Effector CD4-positive, alpha-beta T cell (primary cell): ENCODE measurements around the gene HBEGF.

Experiments
- DNase-seq: peaks from one replicate; pipeline ENCODE4 v3.0.0-alpha.2; 2020
- total RNA-seq: gene quantifications from one replicate; lab custom pipeline; 2026; lab: John Stamatoyannopoulos, UW

Gene HBEGF
- 4.3 reads per million, percentile 17 among the genes with 10 or more reads in this experiment for total RNA-seq

GRCh38 chr5:140346348-140347221 lies at the start of gene HBEGF:
Gene HBEGF, minus strand, starts transcription at chr5:140346603. Its CDS starts 275 bp downstream, at chr5:140346328.
- peak; percentile 27 for DNase-seq

DNA sequence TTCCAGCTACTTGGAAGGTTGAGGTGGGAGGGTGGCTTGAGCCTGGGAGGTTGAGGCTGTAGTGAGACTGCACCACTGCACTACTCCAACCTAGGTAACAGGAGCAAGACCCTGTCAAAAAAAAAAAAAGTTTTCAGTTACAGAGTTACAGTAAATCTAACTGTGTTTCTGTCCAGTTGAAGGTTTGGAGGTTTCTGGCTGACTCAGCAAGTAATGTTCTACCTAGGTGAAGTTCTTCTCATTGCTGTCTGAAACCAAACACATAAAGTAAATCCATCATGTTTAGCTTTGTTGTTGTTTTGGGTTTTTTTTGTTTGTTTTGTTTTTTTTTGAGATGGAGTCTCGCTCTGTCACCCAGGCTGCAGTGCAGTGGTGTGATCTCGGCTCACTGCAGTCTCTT lies 47.3 kb upstream of the HBEGF start:
- DNase-seq: no peak

- no peak for DNase-seq
Measured at GRCh38 chr5:140391732-140392131, 45.3 kb upstream of the HBEGF start.

DNA sequence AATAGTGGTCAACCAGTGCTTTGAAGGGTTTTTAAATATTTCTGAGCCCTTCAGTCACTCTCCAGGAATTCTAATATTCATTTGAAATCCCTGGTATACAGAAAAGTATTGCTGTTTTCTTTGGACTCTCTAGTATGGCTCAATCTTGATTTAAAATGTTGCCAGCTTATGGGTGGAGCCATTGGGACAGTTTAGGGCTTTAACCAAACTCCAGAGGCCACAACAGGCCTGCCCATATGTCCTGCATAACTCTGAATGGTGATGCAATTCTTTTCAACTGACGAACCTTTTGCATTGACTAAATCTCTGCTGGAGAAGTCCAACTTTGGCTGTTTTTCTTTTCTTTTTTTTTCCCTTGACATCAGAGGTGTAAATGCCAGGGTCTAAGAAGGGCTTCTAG lies 44.9 kb upstream of the HBEGF start:
- DNase-seq: no peak

- DNase-seq: no peak
Measured at GRCh38 chr5:140388052-140388451, 41.6 kb upstream of the HBEGF start.

- no peak for DNase-seq
Measured at GRCh38 chr5:140383300-140383699, 36.9 kb upstream of the HBEGF start.

DNA sequence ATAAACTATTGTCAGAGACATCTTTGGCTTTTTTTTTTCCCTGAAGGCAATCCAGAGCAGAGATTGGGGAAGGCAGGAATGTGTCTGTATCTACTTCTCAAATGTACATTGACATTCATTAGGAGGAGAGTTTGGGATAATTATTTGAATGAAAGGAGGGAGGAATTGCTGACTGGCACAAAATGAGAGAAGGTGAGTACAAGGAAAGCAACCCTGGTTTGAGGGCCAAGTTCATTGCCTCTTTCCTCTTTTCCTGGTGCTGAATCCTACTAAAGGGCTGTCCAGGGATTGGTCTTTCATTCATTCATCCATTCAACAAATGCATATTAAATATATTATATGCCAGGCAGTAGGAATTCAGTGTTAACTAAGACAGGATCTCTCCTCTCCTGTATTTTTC lies 36.5 kb upstream of the HBEGF start:
- no peak for DNase-seq

GRCh38 chr5:140381972-140382371 lies 35.6 kb upstream of the HBEGF start:
- no peak for DNase-seq

GRCh38 chr5:140381351-140381750 lies 34.9 kb upstream of the HBEGF start:
- DNase-seq: no peak

DNA sequence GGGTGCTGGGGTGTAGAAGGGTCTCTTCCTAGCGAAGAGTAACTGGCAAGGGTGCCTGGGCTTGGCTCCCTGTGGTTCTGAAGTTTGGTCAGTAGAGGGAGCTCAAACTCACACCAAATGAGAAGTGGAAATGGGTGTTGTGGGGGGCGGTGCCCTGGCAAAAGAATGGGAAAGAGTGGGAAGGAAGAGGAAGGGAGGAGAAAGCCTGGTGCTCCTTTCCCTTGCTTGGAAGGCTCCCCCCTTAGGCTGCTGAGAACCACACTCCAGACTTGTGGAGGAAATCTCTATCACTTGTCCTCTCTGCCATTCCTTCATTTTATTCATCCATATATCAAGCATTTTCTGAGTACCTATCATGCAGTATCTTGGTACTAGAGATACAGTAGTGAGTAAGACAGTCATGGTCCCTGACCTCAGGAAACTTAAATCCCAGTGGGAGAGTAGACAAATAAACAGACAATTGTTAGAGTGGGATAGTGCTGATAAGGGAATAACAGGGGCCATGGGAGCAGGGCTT lies 26.6 kb upstream of the HBEGF start:
- DNase-seq: peak; percentile 16

DNA sequence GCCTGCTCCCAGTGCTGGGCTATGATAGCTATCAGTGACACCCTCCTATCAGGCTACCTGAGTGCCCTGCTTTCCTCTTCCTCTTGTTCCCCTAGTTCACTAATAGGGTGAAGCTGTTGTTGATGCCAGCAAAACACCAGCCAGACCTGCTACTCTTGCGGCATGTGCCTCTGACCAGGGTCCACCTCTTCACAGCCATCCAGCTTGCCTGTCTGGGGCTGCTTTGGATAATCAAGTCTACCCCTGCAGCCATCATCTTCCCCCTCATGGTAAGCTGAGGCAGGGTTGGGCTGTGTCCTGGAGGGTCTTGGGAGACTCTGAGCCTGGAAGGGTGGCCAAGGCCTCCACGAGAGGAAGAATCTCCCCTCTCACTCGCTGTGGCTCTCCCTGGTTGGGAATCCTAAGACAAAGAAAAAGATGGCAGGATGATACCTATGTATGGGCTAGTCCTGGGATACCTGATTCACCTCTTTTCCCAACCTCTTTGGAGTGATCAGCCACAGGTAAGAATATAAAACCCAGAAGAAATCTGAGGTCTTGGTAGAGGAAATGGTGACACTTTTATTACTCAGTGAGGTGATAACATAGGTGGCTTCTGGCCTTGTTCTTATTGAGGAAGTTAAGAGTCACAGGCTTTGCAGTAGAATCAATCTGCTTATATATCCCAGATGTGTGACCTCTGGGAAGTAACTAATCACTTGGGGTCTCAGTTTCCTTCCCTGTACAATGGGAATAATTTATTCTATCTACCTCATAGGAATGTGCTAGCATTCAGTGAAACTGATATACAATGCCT lies 25.2 kb upstream of the HBEGF start:
- DNase-seq: no peak

DNA sequence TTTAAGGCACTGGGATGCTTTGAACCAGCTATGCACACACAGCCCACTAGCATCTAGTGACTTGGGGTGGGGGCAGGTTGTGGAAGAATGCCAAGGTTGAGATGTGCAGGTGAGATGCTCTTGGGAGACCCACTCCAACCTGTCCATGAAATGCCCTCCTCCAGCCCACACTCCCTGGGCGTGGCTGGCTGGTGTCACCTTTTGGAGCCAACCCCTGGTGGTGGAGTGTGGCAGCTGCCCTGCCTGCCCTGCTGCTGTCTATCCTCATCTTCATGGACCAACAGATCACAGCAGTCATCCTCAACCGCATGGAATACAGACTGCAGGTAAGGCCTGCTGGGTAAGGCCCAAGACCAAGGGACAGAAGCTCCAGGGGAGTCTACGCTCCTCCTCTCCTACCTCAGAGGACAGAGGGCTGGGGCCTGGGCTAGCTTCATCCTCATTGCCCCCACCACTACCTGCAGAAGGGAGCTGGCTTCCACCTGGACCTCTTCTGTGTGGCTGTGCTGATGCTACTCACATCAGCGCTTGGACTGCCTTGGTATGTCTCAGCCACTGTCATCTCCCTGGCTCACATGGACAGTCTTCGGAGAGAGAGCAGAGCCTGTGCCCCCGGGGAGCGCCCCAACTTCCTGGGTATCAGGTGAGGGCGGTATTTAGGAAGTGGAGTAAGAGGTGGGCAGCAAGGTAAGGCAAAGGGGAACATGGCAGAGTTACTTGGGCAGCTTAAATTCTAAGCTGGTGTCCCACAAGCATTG lies 21.0 kb upstream of the HBEGF start:
- DNase-seq: no peak

DNA sequence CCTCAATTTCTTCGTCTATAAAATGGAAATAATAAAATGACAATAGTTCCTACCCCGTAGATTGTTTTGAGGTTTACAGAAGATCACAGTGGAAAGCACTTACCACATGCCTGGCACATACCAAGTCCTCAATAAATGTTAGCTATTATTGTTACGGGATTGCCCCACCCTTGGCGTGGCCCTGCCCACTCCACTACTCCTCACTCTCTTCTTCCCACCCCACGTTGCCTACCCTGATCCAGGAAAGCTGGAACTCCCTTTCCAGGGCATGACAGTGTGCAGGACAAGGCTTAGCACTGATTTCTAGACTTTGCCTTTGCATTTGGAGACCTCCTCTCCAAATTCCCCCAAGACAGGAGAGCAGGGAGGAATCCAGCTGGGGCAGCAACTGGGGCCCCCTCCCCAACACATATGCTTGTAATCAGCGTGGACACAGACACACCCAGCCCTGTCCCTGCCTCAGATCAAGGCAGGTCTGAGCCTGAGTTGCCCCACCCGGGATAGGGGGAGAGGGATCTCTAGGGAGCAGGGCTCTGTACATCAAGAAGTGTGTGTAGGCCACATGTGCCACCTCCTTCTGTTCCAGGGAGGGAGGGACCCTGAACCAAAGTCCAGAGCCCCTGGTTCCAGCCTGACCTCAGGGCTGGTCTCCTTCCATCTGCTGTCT lies 20.3 kb upstream of the HBEGF start:
- DNase-seq: no peak

DNA sequence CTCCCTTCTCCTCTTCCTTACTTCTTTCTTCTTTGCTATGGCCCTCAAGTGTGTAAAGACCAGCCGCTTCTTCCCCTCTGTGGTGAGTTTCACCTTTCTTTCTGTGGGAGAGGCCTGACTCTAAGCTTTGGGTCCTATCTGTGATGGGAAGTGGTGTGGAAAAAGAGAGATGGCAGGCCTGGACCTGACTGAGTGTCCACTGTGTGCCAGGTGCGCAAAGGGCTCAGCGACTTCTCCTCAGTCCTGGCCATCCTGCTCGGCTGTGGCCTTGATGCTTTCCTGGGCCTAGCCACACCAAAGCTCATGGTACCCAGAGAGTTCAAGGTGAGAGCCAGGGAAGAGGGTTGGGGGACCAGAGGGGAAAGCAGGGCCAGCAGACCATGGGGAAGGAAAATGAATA lies 19.5 kb upstream of the HBEGF start:
- DNase-seq: no peak

DNA sequence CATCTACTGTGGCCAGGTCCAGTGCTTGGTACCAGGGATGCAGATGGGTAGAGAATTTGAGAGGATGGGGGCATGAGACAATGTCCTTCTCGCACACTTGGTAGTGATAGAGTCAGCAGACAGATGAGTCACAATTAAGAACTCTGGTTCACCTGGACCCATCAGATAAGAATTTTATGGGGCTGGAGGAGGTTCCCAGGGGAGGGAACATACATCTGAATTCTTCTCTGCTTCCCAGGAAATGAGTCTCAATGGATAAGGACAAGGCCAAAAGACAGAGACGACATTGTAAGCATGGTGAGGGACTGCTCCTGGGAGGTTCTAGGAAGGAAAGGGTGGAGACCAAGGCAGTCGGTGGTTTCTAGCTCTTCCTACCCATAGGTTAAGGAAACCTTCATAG lies 18.9 kb upstream of the HBEGF start:
- no peak for DNase-seq

DNA sequence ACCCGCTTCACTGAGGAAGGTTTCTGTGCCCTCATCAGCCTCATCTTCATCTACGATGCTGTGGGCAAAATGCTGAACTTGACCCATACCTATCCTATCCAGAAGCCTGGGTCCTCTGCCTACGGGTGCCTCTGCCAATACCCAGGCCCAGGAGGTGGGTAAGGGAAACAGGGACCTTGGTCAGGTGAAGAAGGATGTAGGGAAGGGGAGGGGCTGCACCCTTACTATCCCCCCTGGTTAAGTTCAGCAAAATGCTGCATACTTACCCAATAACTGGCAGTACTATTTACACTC lies 18.0 kb upstream of the HBEGF start:
- no peak for DNase-seq

GRCh38 chr5:140363631-140364471 lies 17.4 kb upstream of the HBEGF start:
- no peak for DNase-seq

- peak; percentile 74 for DNase-seq
Measured at GRCh38 chr5:140362875-140363630, 16.6 kb upstream of the HBEGF start.

GRCh38 chr5:140362311-140362710 lies 15.9 kb upstream of the HBEGF start:
- no peak for DNase-seq

GRCh38 chr5:140361901-140362300 lies 15.5 kb upstream of the HBEGF start:
- DNase-seq: no peak
